ENCODE measurements around the gene TNFRSF11A. TPM values are rescaled to one million over a fixed set of nuclear protein-coding genes. Genes with fewer than 3 reads are reported as not detected.

TNFRSF11A gene
- total RNA-seq, 1 experiment from 2014 or later = 0.16 TPM

- H3K9me3 ChIP-seq = no peaks in the 10 kb centered on the region
- intact Hi-C loops (cut with micrococcal nuclease; ENCODE audit: unreplicated experiment) = no loop called here
- H3K4me3 ChIP-seq (ENCODE audit: low read depth, low read length) = no peak overlapping the region
- TF ChIP-seq CTCF (IDR thresholded peaks at IDR 0.05; ENCODE audit: insufficient read depth in 1 of 2, low read depth in 1 of 2, low read length in 1 of 2, severe bottlenecking in 1 of 2, unreplicated experiment in 1 of 2) = no peak
- H3K36me3 ChIP-seq (ENCODE audit: control insufficient read depth, insufficient read depth, low read length) = no peaks in the 10 kb centered on the region
- no peaks in the 10 kb centered on the region for H3K27me3 ChIP-seq (replicated peaks; ENCODE audit: control insufficient read depth, insufficient read depth, low read length)
- DNase-seq = no peak
- Mint-ChIP-seq H3K9me3 (ENCODE audit: unreplicated experiment) (no peaks in the 10 kb centered on the region), H3K4me3 (ENCODE audit: unreplicated experiment) (no peak overlapping the region), H3K27me3 (ENCODE audit: insufficient read depth, unreplicated experiment) (no peaks in the 10 kb centered on the region), H3K4me1 (ENCODE audit: low read depth, unreplicated experiment) (no peaks in the 10 kb centered on the region), H3K27ac (ENCODE audit: unreplicated experiment) (no peak overlapping the region), H3K36me3 (ENCODE audit: insufficient read depth, unreplicated experiment) (no peaks in the 10 kb centered on the region)
- POLR2A ChIA-PET = no interaction called here
- no peaks in the 10 kb centered on the region for H3K4me1 ChIP-seq
- BruUV-seq (replicated peaks) = no TSS peak
- CTCF ChIA-PET = no interaction called here
Measured at GRCh38 chr18:62347089-62347506, 22.0 kb downstream of the TNFRSF11A start.

GRCh38 chr18:62348474-62348873, 23.4 kb downstream of the TNFRSF11A start:
- Histone ChIP-seq H3K9me3 (no peaks in the 10 kb centered on the region), H3K4me3 (ENCODE audit: low read depth, low read length) (no peak overlapping the region), H3K4me1 (no peaks in the 10 kb centered on the region), H3K27me3 (replicated peaks; ENCODE audit: control insufficient read depth, insufficient read depth, low read length) (no peaks in the 10 kb centered on the region), H3K36me3 (ENCODE audit: control insufficient read depth, insufficient read depth, low read length) (no peaks in the 10 kb centered on the region)
- H3K27me3 Mint-ChIP-seq (ENCODE audit: insufficient read depth, unreplicated experiment) = no peaks in the 10 kb centered on the region
- POLR2A ChIA-PET = no interaction called here
- no peak for DNase-seq
- H3K4me3 Mint-ChIP-seq (ENCODE audit: unreplicated experiment) = no peak overlapping the region
- no peak for TF ChIP-seq CTCF (IDR thresholded peaks at IDR 0.05; ENCODE audit: insufficient read depth in 1 of 2, low read depth in 1 of 2, low read length in 1 of 2, severe bottlenecking in 1 of 2, unreplicated experiment in 1 of 2)
- H3K9me3 Mint-ChIP-seq (ENCODE audit: unreplicated experiment) = no peaks in the 10 kb centered on the region
- no peaks in the 10 kb centered on the region for H3K4me1 Mint-ChIP-seq (ENCODE audit: low read depth, unreplicated experiment)
- H3K27ac Mint-ChIP-seq (ENCODE audit: unreplicated experiment) = no peak overlapping the region
- CTCF ChIA-PET = no interaction called here
- BruUV-seq (replicated peaks) = no TSS peak
- intact Hi-C loops (cut with micrococcal nuclease; ENCODE audit: unreplicated experiment) = no loop called here
- H3K36me3 Mint-ChIP-seq (ENCODE audit: insufficient read depth, unreplicated experiment) = no peaks in the 10 kb centered on the region

GRCh38 chr18:62353170-62353569, 28.1 kb downstream of the TNFRSF11A start:
- H3K36me3 Mint-ChIP-seq (ENCODE audit: insufficient read depth, unreplicated experiment) = no peaks in the 10 kb centered on the region
- no peak overlapping the region for H3K27ac Mint-ChIP-seq (ENCODE audit: unreplicated experiment)

More at GRCh38 chr18:62353170-62353569, 28.1 kb downstream of the TNFRSF11A start:
- intact Hi-C loops (cut with micrococcal nuclease; ENCODE audit: unreplicated experiment) = no loop called here
- no peaks in the 10 kb centered on the region for H3K4me1 Mint-ChIP-seq (ENCODE audit: low read depth, unreplicated experiment)
- H3K4me1 ChIP-seq = no peaks in the 10 kb centered on the region
- no peaks in the 10 kb centered on the region for H3K9me3 Mint-ChIP-seq (ENCODE audit: unreplicated experiment)
- ChIA-PET POLR2A (no interaction called here), CTCF (no interaction called here)
- no peak overlapping the region for H3K4me3 Mint-ChIP-seq (ENCODE audit: unreplicated experiment)
- H3K36me3 ChIP-seq (ENCODE audit: control insufficient read depth, insufficient read depth, low read length) = no peaks in the 10 kb centered on the region
- H3K9me3 ChIP-seq = no peaks in the 10 kb centered on the region
- H3K27me3 Mint-ChIP-seq (ENCODE audit: insufficient read depth, unreplicated experiment) = no peaks in the 10 kb centered on the region
- no peak for TF ChIP-seq CTCF (IDR thresholded peaks at IDR 0.05; ENCODE audit: insufficient read depth in 1 of 2, low read depth in 1 of 2, low read length in 1 of 2, severe bottlenecking in 1 of 2, unreplicated experiment in 1 of 2)
- no peak for DNase-seq
- no peak overlapping the region for H3K4me3 ChIP-seq (ENCODE audit: low read depth, low read length)
- H3K27me3 ChIP-seq (replicated peaks; ENCODE audit: control insufficient read depth, insufficient read depth, low read length) = no peaks in the 10 kb centered on the region
- no TSS peak for BruUV-seq (replicated peaks)
